H9 (cell line): Measurements from ENCODE around the gene HIVEP1. TPM values are rescaled to one million over a fixed set of nuclear protein-coding genes. Genes with fewer than 3 reads are reported as not detected.

Experiments
- DNase-seq: peaks from one replicate; pipeline ENCODE4 v3.0.0-alpha.2; 2017
- H2AFZ ChIP-seq: one replicate; pipeline ENCODE4 v1.6.1; 2013; ENCODE audit warnings: mild to moderate bottlenecking, low read length, control low read depth, moderate library complexity
- H2AK5ac ChIP-seq: 2 replicates; pipeline ENCODE4 v1.6.1; 2013; ENCODE audit warnings: low read length, control low read depth, mixed read lengths; ENCODE audit not compliant: insufficient read length
- H2BK120ac ChIP-seq: one replicate; pipeline ENCODE4 v1.6.1; 2013; ENCODE audit warnings: low read depth, mild to moderate bottlenecking, low read length, control low read depth, inconsistent platforms; ENCODE audit not compliant: poor library complexity, severe bottlenecking
- H2BK12ac ChIP-seq: 2 replicates; pipeline ENCODE4 v1.6.1; 2013; ENCODE audit warnings: low read length, control low read depth, mixed read lengths, low read depth; ENCODE audit not compliant: insufficient read length
- H2BK15ac ChIP-seq: 2 replicates; pipeline ENCODE4 v1.6.1; 2013; ENCODE audit warnings: low read depth, low read length, control low read depth
- H2BK20ac ChIP-seq: one replicate; pipeline ENCODE4 v1.6.1; 2013; ENCODE audit warnings: low read depth, mild to moderate bottlenecking, low read length, control low read depth, inconsistent platforms; ENCODE audit not compliant: poor library complexity, severe bottlenecking
- H2BK5ac ChIP-seq: 2 replicates; pipeline ENCODE4 v1.6.1; 2013; ENCODE audit warnings: low read length, control low read depth, mixed read lengths; ENCODE audit not compliant: insufficient read length
- H3K14ac ChIP-seq: 2 replicates; pipeline ENCODE4 v1.6.1; 2013; ENCODE audit warnings: low read length, control low read depth; ENCODE audit not compliant: insufficient read depth
- H3K18ac ChIP-seq: 2 replicates; pipeline ENCODE4 v1.6.1; 2013; ENCODE audit warnings: low read depth, mild to moderate bottlenecking, mixed read lengths, low read length, control low read depth; ENCODE audit not compliant: insufficient read length
- H3K23ac ChIP-seq: 2 replicates; pipeline ENCODE4 v1.6.1; 2013; ENCODE audit warnings: low read length, control low read depth, mixed read lengths, low read depth; ENCODE audit not compliant: insufficient read length
- H3K23me2 ChIP-seq: 2 replicates; pipeline ENCODE4 v1.6.1; 2013; ENCODE audit warnings: low read depth, mild to moderate bottlenecking, mixed read lengths, low read length, control low read depth; ENCODE audit not compliant: insufficient read length, poor library complexity, severe bottlenecking
- H3K27ac ChIP-seq: 2 replicates; pipeline ENCODE4 v1.5.1; 2013; ENCODE audit warnings: low read length, control low read depth, mixed read lengths, low read depth; ENCODE audit not compliant: insufficient read length
- H3K27me3 ChIP-seq: 2 replicates; pipeline ENCODE4 v1.6.1; 2013; ENCODE audit warnings: low read length, control low read depth, inconsistent platforms; ENCODE audit not compliant: insufficient read depth
- H3K4ac ChIP-seq: 2 replicates; pipeline ENCODE4 v1.6.1; 2013; ENCODE audit warnings: low read depth, mild to moderate bottlenecking, control low read depth, inconsistent platforms, low read length, moderate library complexity
- H3K4me1 ChIP-seq: 2 replicates; pipeline ENCODE4 v1.6.1; 2013; ENCODE audit warnings: low read length, control low read depth, inconsistent platforms; ENCODE audit not compliant: insufficient read depth
- H3K4me2 ChIP-seq: 2 replicates; pipeline ENCODE4 v1.6.1; 2013; ENCODE audit warnings: low read length, control low read depth, mixed read lengths; ENCODE audit not compliant: insufficient read length, insufficient read depth
- H3K56ac ChIP-seq: 2 replicates; pipeline ENCODE4 v1.6.1; 2013; ENCODE audit warnings: low read depth, mild to moderate bottlenecking, mixed read lengths, low read length, control low read depth; ENCODE audit not compliant: insufficient read length
- H3K79me1 ChIP-seq: 2 replicates; pipeline ENCODE4 v1.6.1; 2013; ENCODE audit warnings: low read depth, mild to moderate bottlenecking, moderate library complexity, low read length, control low read depth, inconsistent platforms; ENCODE audit not compliant: insufficient read depth, poor library complexity, severe bottlenecking
- H3K79me2 ChIP-seq: 2 replicates; pipeline ENCODE4 v1.6.1; 2013; ENCODE audit warnings: low read length, control low read depth, inconsistent platforms; ENCODE audit not compliant: insufficient read depth
- H3K9ac ChIP-seq: 2 replicates; pipeline ENCODE4 v1.6.1; 2013; ENCODE audit warnings: low read length, control low read depth, mixed read lengths; ENCODE audit not compliant: insufficient read length; ENCODE audit errors: extremely low read depth
- H3K9me3 ChIP-seq: one replicate; pipeline ENCODE4 v1.6.1; 2013; ENCODE audit warnings: low read depth, low read length, inconsistent platforms; ENCODE audit not compliant: control insufficient read depth
- H3T11ph ChIP-seq: one replicate; pipeline ENCODE4 v1.6.1; 2013; ENCODE audit warnings: mild to moderate bottlenecking, low read length, control low read depth, inconsistent platforms
- H4K20me1 ChIP-seq: one replicate; pipeline ENCODE4 v1.6.1; 2013; ENCODE audit not compliant: control insufficient read depth, insufficient read length, insufficient read depth
- H4K5ac ChIP-seq: 2 replicates; pipeline ENCODE4 v1.6.1; 2013; ENCODE audit warnings: low read depth, mild to moderate bottlenecking, mixed read lengths, low read length, control low read depth; ENCODE audit not compliant: insufficient read length
- H4K8ac ChIP-seq: replicated peaks from 2 replicates; pipeline ENCODE4 v1.6.1; 2013; ENCODE audit warnings: low read length, control low read depth, mixed read lengths, low read depth; ENCODE audit not compliant: insufficient read length
- H4K91ac ChIP-seq: 2 replicates; pipeline ENCODE4 v1.6.1; 2013; ENCODE audit warnings: low read depth, mild to moderate bottlenecking, moderate library complexity, mixed read lengths, low read length, control low read depth; ENCODE audit not compliant: insufficient read length
- H3K27ac Mint-ChIP-seq, 3 experiments: 2 replicates in 2 of 3; 3 replicates in 1 of 3; pipeline ENCODE4 v1.8.0; 2020 to 2021; ENCODE audit warnings: mixed read lengths in 3 of 3, mild to moderate bottlenecking in 1 of 3, moderate library complexity in 1 of 3
- H3K27me3 Mint-ChIP-seq: 2 replicates; pipeline ENCODE4 v1.8.0; 2021; ENCODE audit warnings: low read depth, mild to moderate bottlenecking, moderate library complexity, mixed read lengths
- H3K36me3 Mint-ChIP-seq, 3 experiments: 2 replicates in 2 of 3; 3 replicates in 1 of 3; pipeline ENCODE4 v1.8.0; 2020 to 2021; ENCODE audit warnings: low read depth in 3 of 3, mixed read lengths in 3 of 3; ENCODE audit not compliant: insufficient read depth in 1 of 3
- H3K4me1 Mint-ChIP-seq, 2 experiments: 2 replicates each; pipeline ENCODE4 v1.8.0; 2020; ENCODE audit warnings: mixed read lengths in 2 of 2
- H3K4me3 Mint-ChIP-seq, 2 experiments: 2 replicates in 1 of 2; 3 replicates in 1 of 2; pipeline ENCODE4 v1.8.0; 2020 to 2021; ENCODE audit warnings: mild to moderate bottlenecking in 2 of 2, mixed read lengths in 2 of 2, moderate library complexity in 1 of 2
- H3K9me3 Mint-ChIP-seq, 2 experiments: 2 replicates in 1 of 2; 3 replicates in 1 of 2; pipeline ENCODE4 v1.8.0; 2020; ENCODE audit warnings: mild to moderate bottlenecking in 2 of 2, mixed read lengths in 2 of 2, moderate library complexity in 1 of 2
- WGBS: extraction: QIAGEN DNeasy Blood & Tissue Kit; methylation state at CpG from one replicate; pipeline ENCODE4 v1.1.7; 2013; ENCODE audit warnings: missing lambda C conversion rate, low lambda C conversion rate, mixed read lengths; ENCODE audit not compliant: insufficient read length; ENCODE audit errors: extremely low coverage; 5-methylcytosine and 5-hydroxymethylcytosine counted together
- total RNA-seq: library from RNA; stranded (reverse); gene quantifications from 2 replicates; pipeline ENCODE4 v1.2.1, GENCODE V29; 2021
- TF ChIP-seq, protein P1 (sequence below): fragments of 200-600 bp; sonication (generic); conservative IDR thresholded peaks from 3 replicates; pipeline ENCODE4 v1.8.0; 2021; ENCODE audit warnings: antibody characterized with exemption, mild to moderate bottlenecking

HIVEP1 gene
- total RNA-seq, 1 experiment from 2014 or later, result 44.2 TPM

DNA sequence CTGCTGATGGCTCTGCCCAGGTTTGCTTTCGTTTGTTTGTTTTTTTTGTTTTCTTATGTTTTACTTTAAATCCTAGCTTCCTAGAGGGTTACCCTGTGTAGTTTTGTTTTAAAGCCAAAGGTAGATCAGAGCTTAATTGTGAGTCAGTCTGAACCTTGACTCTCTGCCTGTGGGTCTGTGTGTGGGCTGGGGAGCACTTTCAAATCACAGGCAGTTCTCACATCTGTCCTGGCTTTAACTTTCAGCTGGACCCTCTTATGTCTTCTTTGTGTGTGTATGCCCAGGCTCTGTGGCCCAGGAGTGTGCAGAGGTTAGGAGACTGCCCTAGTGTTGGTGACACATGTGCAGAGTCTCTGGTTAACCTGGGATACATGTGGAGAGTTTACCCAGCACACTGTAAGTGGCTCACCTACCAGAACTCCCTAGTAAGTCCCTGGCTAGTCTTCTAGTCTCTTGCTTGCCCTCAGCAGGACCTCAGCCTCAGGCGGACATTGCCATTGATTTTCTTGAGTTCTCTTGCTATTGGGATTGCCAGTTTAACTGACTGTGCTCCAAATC, 19.0 kb downstream of the HIVEP1 start:
- Histone ChIP-seq H4K8ac (no peak overlapping the region), H3K9me3 (no peaks in the 10 kb centered on the region), H3K79me2 (peaks cover 32% of the 10 kb centered on the region; the same call in 1 of the 2 replicates), H4K5ac (no peak overlapping the region), H3K4me2 (no peak overlapping the region), H3K23ac (no peak overlapping the region), H2BK5ac (no peak overlapping the region), H2AK5ac (no peak overlapping the region), H2AFZ (no peak overlapping the region), H3K27ac (peak overlapping the region; percentile 20), H3K79me1 (peaks cover 7% of the 10 kb centered on the region), H3K9ac (no peak overlapping the region), H3K23me2 (no peaks in the 10 kb centered on the region), H4K20me1 (no peaks in the 10 kb centered on the region), H2BK120ac (no peak overlapping the region), H3K14ac (peak overlapping the region; percentile 29; the same call in 1 of the 2 replicates), H3K27me3 (no peaks in the 10 kb centered on the region), H3K4ac (no peak overlapping the region), H2BK20ac (no peak overlapping the region), H2BK15ac (no peak overlapping the region), H3K18ac (peak overlapping the region; percentile 34), H4K91ac (no peak overlapping the region), H3T11ph (no peak overlapping the region), H2BK12ac (peak overlapping the region; percentile 60), H3K4me1 (peaks cover 2% of the 10 kb centered on the region; the same call in 1 of the 2 replicates), H3K56ac (no peak overlapping the region)
- Mint-ChIP-seq H3K27me3 (no peaks in the 10 kb centered on the region), H3K4me1 (peaks cover 26 to 35% of the 10 kb centered on the region in 2 experiments), H3K9me3 (peaks cover 3 to 5% of the 10 kb centered on the region in 2 experiments; a peak in 1 of 5 replicates), H3K36me3 (peaks cover 20 to 22% (median 20%) of the 10 kb centered on the region in 3 experiments), H3K4me3 (no peak overlapping the region), H3K27ac (peak overlapping the region; percentile 66 to 96 (median 92); a peak in 6 of 7 replicates)
- TF ChIP-seq, protein P1, sequence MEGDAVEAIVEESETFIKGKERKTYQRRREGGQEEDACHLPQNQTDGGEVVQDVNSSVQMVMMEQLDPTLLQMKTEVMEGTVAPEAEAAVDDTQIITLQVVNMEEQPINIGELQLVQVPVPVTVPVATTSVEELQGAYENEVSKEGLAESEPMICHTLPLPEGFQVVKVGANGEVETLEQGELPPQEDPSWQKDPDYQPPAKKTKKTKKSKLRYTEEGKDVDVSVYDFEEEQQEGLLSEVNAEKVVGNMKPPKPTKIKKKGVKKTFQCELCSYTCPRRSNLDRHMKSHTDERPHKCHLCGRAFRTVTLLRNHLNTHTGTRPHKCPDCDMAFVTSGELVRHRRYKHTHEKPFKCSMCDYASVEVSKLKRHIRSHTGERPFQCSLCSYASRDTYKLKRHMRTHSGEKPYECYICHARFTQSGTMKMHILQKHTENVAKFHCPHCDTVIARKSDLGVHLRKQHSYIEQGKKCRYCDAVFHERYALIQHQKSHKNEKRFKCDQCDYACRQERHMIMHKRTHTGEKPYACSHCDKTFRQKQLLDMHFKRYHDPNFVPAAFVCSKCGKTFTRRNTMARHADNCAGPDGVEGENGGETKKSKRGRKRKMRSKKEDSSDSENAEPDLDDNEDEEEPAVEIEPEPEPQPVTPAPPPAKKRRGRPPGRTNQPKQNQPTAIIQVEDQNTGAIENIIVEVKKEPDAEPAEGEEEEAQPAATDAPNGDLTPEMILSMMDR, result no peak
- no CpG with 5 or more reads among the region's 2 CpGs for WGBS
- DNase-seq, result no peak
